IMR-90 (cell line): ENCODE measurements around the gene RERE. TPM values are rescaled to one million over a fixed set of nuclear protein-coding genes. Genes with fewer than 3 reads are reported as not detected.

Source experiments
- ATAC-seq: fragments of 200-7000 bp; cut with Tn5 transposase; 2 replicates; pipeline ENCODE4 v1.9.1; 2020; ENCODE audit warnings: low read depth, mild to moderate bottlenecking, moderate library complexity
- BruUV-seq: library from RNA; stranded (reverse); fragments of 400-500 nt; replicated peaks from 2 replicates; lab custom pipeline; 2021; lab: Mats Ljungman, UMichigan
- CTCF ChIA-PET: fragments of 300-600 bp; formaldehyde crosslinking; extraction: SDS; loops from one replicate; lab custom pipeline; 2021; ENCODE audit warnings: antibody characterized with exemption; lab: Yijun Ruan, JAX
- POLR2A ChIA-PET: fragments of 300-600 bp; sonication (Branson Sonifier 250); formaldehyde crosslinking; loops from one replicate; lab custom pipeline; 2022; ENCODE audit warnings: antibody characterized with exemption; ENCODE audit not compliant: unreplicated experiment; lab: Charles Lee
- DNase-seq: peaks from one replicate; pipeline ENCODE4 v3.0.0; 2013
- H2AFZ ChIP-seq: replicated peaks from 2 replicates; pipeline ENCODE3; 2013; ENCODE audit warnings: low read length, mild to moderate bottlenecking; ENCODE audit not compliant: poor library complexity
- H2AK5ac ChIP-seq: 2 replicates; pipeline ENCODE4 v1.6.1; 2013; ENCODE audit warnings: low read depth, low read length, inconsistent platforms
- H2AK9ac ChIP-seq: replicated peaks from 2 replicates; pipeline ENCODE3; 2013; ENCODE audit warnings: mild to moderate bottlenecking, low read depth, low read length, moderate library complexity; ENCODE audit not compliant: poor library complexity
- H2BK120ac ChIP-seq: 2 replicates; pipeline ENCODE4 v1.6.1; 2013; ENCODE audit warnings: low read depth, low read length, inconsistent platforms
- H2BK15ac ChIP-seq: 3 replicates; pipeline ENCODE4 v1.6.1; 2013; ENCODE audit warnings: low read depth, low read length, inconsistent platforms
- H2BK20ac ChIP-seq: 2 replicates; pipeline ENCODE4 v1.6.1; 2013; ENCODE audit warnings: low read depth, mild to moderate bottlenecking, inconsistent platforms, low read length, moderate library complexity
- H2BK5ac ChIP-seq: 2 replicates; pipeline ENCODE4 v1.6.1; 2013; ENCODE audit warnings: mild to moderate bottlenecking, low read depth, low read length, inconsistent platforms; ENCODE audit not compliant: poor library complexity, severe bottlenecking
- H3K14ac ChIP-seq: replicated peaks from 2 replicates; pipeline ENCODE4 v1.6.1; 2013; ENCODE audit warnings: low read depth, low read length, inconsistent platforms
- H3K18ac ChIP-seq: 2 replicates; pipeline ENCODE4 v1.6.1; 2013; ENCODE audit warnings: low read depth, low read length, control low read depth
- H3K23ac ChIP-seq: 2 replicates; pipeline ENCODE4 v1.6.1; 2013; ENCODE audit warnings: low read depth, low read length, inconsistent platforms
- H3K27ac ChIP-seq: 2 replicates; pipeline ENCODE4 v1.5.1; 2013; ENCODE audit warnings: mild to moderate bottlenecking, control low read depth, low read length; ENCODE audit not compliant: insufficient read depth
- H3K27me3 ChIP-seq: 2 replicates; pipeline ENCODE4 v1.6.1; 2013; ENCODE audit warnings: low read length; ENCODE audit not compliant: control insufficient read depth, insufficient read depth
- H3K36me3 ChIP-seq: 2 replicates; pipeline ENCODE4 v1.6.1; 2013; ENCODE audit warnings: low read length, mixed read lengths; ENCODE audit not compliant: control insufficient read depth, insufficient read depth
- H3K4ac ChIP-seq: 2 replicates; pipeline ENCODE4 v1.6.1; 2013; ENCODE audit warnings: low read depth, low read length, inconsistent platforms
- H3K4me1 ChIP-seq: 2 replicates; pipeline ENCODE4 v1.6.1; 2013; ENCODE audit warnings: low read length, mixed read lengths; ENCODE audit not compliant: control insufficient read depth, insufficient read depth
- H3K4me2 ChIP-seq: 2 replicates; pipeline ENCODE4 v1.6.1; 2013; ENCODE audit warnings: low read depth, mild to moderate bottlenecking, control low read depth, low read length, moderate library complexity
- H3K4me3 ChIP-seq: 2 replicates; pipeline ENCODE4 v1.5.1; 2013; ENCODE audit warnings: low read depth, mild to moderate bottlenecking, control low read depth, low read length, moderate library complexity; ENCODE audit not compliant: insufficient read depth
- H3K56ac ChIP-seq: 2 replicates; pipeline ENCODE4 v1.6.1; 2013; ENCODE audit warnings: low read length, inconsistent platforms; ENCODE audit not compliant: insufficient read depth; ENCODE audit errors: extremely low read depth
- H3K79me1 ChIP-seq, 2 experiments: 2 replicates each; pipeline ENCODE4 v1.6.1; 2013; ENCODE audit warnings: low read length in 2 of 2, inconsistent platforms in 1 of 2, low read depth in 1 of 2
- H3K9ac ChIP-seq: 2 replicates; pipeline ENCODE4 v1.6.1; 2013; ENCODE audit warnings: low read depth, low read length, control low read depth
- H3K9me1 ChIP-seq: 2 replicates; pipeline ENCODE4 v1.6.1; 2013; ENCODE audit warnings: low read length, inconsistent platforms; ENCODE audit not compliant: insufficient read depth
- H3K9me3 ChIP-seq: 2 replicates; pipeline ENCODE4 v1.6.1; 2013; ENCODE audit warnings: low read length; ENCODE audit not compliant: control insufficient read depth, insufficient read depth
- H4K20me1 ChIP-seq: 2 replicates; pipeline ENCODE4 v1.6.1; 2013; ENCODE audit warnings: low read length, inconsistent platforms; ENCODE audit not compliant: insufficient read depth
- H4K5ac ChIP-seq: 2 replicates; pipeline ENCODE4 v1.6.1; 2013; ENCODE audit warnings: mild to moderate bottlenecking, low read depth, low read length, control low read depth
- H4K8ac ChIP-seq, 2 experiments: 2 replicates each; pipeline ENCODE4 v1.6.1; 2013; ENCODE audit warnings: low read depth in 2 of 2, low read length in 2 of 2, control low read depth in 1 of 2, inconsistent platforms in 1 of 2
- H4K91ac ChIP-seq: 2 replicates; pipeline ENCODE4 v1.6.1; 2013; ENCODE audit warnings: low read depth, low read length, inconsistent platforms; ENCODE audit not compliant: insufficient read depth
- CEBPB ChIP-seq: IDR thresholded peaks from 2 replicates; pipeline ENCODE4 v1.6.1; 2012; ENCODE audit warnings: low read depth, low read length, improper control_type of control experiment
- FOS ChIP-seq: fragments of 150-350 bp; IDR thresholded peaks from 2 replicates; pipeline ENCODE4 v1.6.1; 2016; ENCODE audit warnings: low read depth, low read length
- MAFK ChIP-seq: IDR thresholded peaks from 2 replicates; pipeline ENCODE4 v1.6.1; 2012; ENCODE audit warnings: low read depth, low read length, improper control_type of control experiment
- RAD21 ChIP-seq: IDR thresholded peaks from 2 replicates; pipeline ENCODE4 v1.6.1; 2012; ENCODE audit warnings: low read length, improper control_type of control experiment
- WGBS, 2 experiments: methylation state at CpG; one replicate each; pipeline versions ENCODE4 v1.1.5 to v1.1.7; 2013; ENCODE audit warnings: missing lambda C conversion rate in 2 of 2; ENCODE audit not compliant: insufficient read length in 1 of 2; ENCODE audit errors: extremely low coverage in 2 of 2; 5-methylcytosine and 5-hydroxymethylcytosine counted together
- dilution Hi-C: fragments of 300-500 bp; cut with HindIII; formaldehyde crosslinking; loops from one replicate; pipeline ENCODE4 v1.14.3; 2018; ENCODE audit warnings: low sequenced_read_pairs; ENCODE audit not compliant: unreplicated experiment
- in situ Hi-C: fragments of 300-500 bp; cut with MboI; formaldehyde crosslinking; loops from 3 replicates; pipeline ENCODE4 v1.14.3; 2019; ENCODE audit warnings: low sequenced_read_pairs, inconsistent platforms, mixed read lengths
- intact Hi-C: fragments of 100-400 bp; cut with micrococcal nuclease; formaldehyde crosslinking; loops from 2 replicates; pipeline ENCODE4 v1.10.0; 2022
- polyA plus RNA-seq, 3 experiments: library from polyadenylated mRNA; depleted of rRNA; stranded (reverse); fragments of >200 nt; gene quantifications; 2 replicates each; pipeline ENCODE4 v1.2.3, GENCODE V29; 2012; ENCODE audit warnings: low replicate concordance in 1 of 3
- total RNA-seq: library from RNA; depleted of rRNA; stranded (reverse); fragments of >200 nt; gene quantifications from 2 replicates; pipeline ENCODE4 v1.2.3, GENCODE V29; 2012
- TF ChIP-seq, protein P1 (sequence below): conservative IDR thresholded peaks from 2 replicates; pipeline ENCODE4 v1.5.1; 2012; ENCODE audit warnings: mild to moderate bottlenecking, low read depth, low read length, improper control_type of control experiment
- TF ChIP-seq, protein P2 (sequence below): fragments of 150-350 bp; IDR thresholded peaks from 2 replicates; pipeline ENCODE4 v1.6.1; 2016; ENCODE audit warnings: low read depth, mild to moderate bottlenecking, low read length, moderate library complexity, borderline replicate concordance

RERE gene
- total and polyA plus RNA-seq, 2 of the 4 experiments (the other 2 are of a cell fraction), result 11.5 to 25.1 TPM

DNA sequence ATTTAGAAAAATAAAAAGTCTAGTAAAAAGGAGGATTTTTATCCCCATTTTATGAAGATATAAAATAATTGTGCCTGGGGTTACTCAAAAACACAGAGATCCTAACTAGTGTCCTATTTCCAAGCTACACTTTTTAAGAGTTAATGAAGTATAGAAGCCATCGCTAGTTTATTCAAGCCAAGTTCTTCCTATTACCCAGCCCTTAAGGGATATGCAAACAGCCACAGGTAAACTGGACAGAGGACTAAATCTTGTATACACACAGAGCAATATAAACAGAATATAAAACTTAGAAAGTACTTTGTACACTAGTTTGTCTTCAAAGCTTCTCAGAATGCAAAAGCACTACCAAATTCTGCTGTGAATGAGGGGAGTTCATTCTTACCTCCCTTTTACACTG, 111.1 kb downstream of the RERE start:
- ChIA-PET POLR2A (no interaction called here), CTCF (interaction anchor here (0.9 kb wide), 1 partner anchor 143 kb away, joined by 3 read pairs; no protein-coding TSS in a partner anchor)
- Histone ChIP-seq H3K9me3 (no peaks in the 10 kb centered on the region), H2AFZ (no peak overlapping the region), H3K79me1 (peaks cover 19 to 42% of the 10 kb centered on the region in 2 experiments; a peak in 3 of 4 replicates), H3K27ac (no peak overlapping the region), H3K4ac (no peak overlapping the region), H3K4me2 (no peak overlapping the region), H3K14ac (no peak overlapping the region), H3K36me3 (no peaks in the 10 kb centered on the region), H3K9me1 (peaks cover 6% of the 10 kb centered on the region), H3K9ac (no peak overlapping the region), H2BK5ac (no peak overlapping the region), H3K23ac (no peak overlapping the region), H3K27me3 (no peaks in the 10 kb centered on the region), H2BK120ac (no peak overlapping the region), H2BK15ac (no peak overlapping the region), H3K18ac (no peak overlapping the region), H2AK9ac (no peak overlapping the region), H2AK5ac (no peak overlapping the region), H3K4me3 (no peak overlapping the region), H3K4me1 (peaks cover 8% of the 10 kb centered on the region), H3K56ac (no peak overlapping the region), H4K8ac (no peak overlapping the region), H4K5ac (no peak overlapping the region), H4K20me1 (peaks cover 4% of the 10 kb centered on the region; the same call in 1 of the 2 replicates), H4K91ac (no peak overlapping the region), H2BK20ac (no peak overlapping the region)
- no peak for DNase-seq
- intact Hi-C loops (no loop called here), in situ Hi-C loops (loop anchor here (25.0 kb wide), 1 partner anchor 719 kb away; no protein-coding TSS in a partner anchor), dilution Hi-C loops (no loop called here)
- BruUV-seq, result no TSS peak
- TF ChIP-seq MAFK (no peak), RAD21 (no peak), FOS (no peak), CEBPB (no peak)
- TF ChIP-seq, protein P1, sequence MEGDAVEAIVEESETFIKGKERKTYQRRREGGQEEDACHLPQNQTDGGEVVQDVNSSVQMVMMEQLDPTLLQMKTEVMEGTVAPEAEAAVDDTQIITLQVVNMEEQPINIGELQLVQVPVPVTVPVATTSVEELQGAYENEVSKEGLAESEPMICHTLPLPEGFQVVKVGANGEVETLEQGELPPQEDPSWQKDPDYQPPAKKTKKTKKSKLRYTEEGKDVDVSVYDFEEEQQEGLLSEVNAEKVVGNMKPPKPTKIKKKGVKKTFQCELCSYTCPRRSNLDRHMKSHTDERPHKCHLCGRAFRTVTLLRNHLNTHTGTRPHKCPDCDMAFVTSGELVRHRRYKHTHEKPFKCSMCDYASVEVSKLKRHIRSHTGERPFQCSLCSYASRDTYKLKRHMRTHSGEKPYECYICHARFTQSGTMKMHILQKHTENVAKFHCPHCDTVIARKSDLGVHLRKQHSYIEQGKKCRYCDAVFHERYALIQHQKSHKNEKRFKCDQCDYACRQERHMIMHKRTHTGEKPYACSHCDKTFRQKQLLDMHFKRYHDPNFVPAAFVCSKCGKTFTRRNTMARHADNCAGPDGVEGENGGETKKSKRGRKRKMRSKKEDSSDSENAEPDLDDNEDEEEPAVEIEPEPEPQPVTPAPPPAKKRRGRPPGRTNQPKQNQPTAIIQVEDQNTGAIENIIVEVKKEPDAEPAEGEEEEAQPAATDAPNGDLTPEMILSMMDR, result no peak
- TF ChIP-seq, protein P2, sequence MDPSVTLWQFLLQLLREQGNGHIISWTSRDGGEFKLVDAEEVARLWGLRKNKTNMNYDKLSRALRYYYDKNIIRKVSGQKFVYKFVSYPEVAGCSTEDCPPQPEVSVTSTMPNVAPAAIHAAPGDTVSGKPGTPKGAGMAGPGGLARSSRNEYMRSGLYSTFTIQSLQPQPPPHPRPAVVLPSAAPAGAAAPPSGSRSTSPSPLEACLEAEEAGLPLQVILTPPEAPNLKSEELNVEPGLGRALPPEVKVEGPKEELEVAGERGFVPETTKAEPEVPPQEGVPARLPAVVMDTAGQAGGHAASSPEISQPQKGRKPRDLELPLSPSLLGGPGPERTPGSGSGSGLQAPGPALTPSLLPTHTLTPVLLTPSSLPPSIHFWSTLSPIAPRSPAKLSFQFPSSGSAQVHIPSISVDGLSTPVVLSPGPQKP, result no peak
- no CpG with 5 or more reads among the region's 1 CpG for WGBS, 2 experiments
- no peak for ATAC-seq
